22Rv1 (cell line): ENCODE data around the gene HDGFL1.

Source experiments
- H3K27ac ChIP-seq: fragments of 450-650 bp; 2 replicates; pipeline ENCODE4 v1.5.1; 2017
- CTCF ChIP-seq: fragments of 450-650 bp; IDR thresholded peaks from 2 replicates; pipeline ENCODE4 v1.5.1; 2017; ENCODE audit warnings: mild to moderate bottlenecking
- ZFX ChIP-seq: fragments of 450-650 bp; IDR thresholded peaks from 2 replicates; pipeline ENCODE4 v1.6.1; 2017; ENCODE audit warnings: antibody characterized with exemption, borderline replicate concordance

Gene HDGFL1

DNA sequence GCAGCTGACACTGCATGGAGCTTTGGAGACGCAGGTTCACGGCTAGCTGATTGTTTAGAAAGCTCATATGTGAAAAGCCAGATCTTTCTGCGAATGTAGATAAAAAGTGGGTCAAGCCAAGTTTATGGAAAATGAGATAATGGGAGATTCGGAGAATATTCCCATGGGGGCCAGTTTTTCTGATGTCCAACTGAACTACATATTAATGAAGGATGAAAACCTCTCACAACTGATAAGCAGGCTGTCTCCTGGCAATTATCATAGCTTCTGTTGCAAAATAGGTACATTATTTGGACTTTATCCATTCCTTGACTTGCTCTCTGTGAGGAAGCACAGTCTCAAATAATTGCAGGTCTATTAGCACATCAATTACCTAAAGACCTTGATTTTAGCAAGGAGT lies 21.1 kb downstream of the HDGFL1 start:
- H3K27ac ChIP-seq = no peak overlapping the region
- no peak for TF ChIP-seq CTCF

- TF ChIP-seq ZFX = no peak
- no peak for TF ChIP-seq CTCF
- H3K27ac ChIP-seq = no peak overlapping the region
Measured at GRCh38 chr6:22593895-22594294, 24.5 kb downstream of the HDGFL1 start.

GRCh38 chr6:22596011-22596410 lies 26.6 kb downstream of the HDGFL1 start:
- no peak overlapping the region for H3K27ac ChIP-seq

DNA sequence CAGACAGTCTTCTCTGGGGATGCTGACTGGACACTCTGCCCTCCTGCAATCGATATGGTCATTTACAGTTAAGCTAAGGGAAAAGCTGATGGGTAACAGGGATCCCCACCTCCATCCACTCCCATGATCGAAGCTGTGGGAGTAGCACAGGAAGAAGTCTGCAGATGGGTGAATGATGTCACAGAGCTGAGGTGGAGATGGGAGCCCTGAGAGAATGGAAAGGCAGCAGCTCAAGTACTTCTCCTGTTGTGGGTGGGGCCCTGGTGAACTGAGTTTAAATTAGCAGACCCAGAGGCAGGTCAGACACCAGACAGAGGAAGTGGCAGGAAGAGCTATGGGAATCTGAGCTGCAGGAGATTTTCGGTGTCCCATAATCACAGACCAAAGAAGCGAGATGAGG lies 29.0 kb downstream of the HDGFL1 start:
- TF ChIP-seq CTCF (no peak), ZFX (no peak)
- no peak overlapping the region for H3K27ac ChIP-seq

More at GRCh38 chr6:22596011-22596410, 26.6 kb downstream of the HDGFL1 start:
- TF ChIP-seq CTCF = no peak
- TF ChIP-seq ZFX = no peak

DNA sequence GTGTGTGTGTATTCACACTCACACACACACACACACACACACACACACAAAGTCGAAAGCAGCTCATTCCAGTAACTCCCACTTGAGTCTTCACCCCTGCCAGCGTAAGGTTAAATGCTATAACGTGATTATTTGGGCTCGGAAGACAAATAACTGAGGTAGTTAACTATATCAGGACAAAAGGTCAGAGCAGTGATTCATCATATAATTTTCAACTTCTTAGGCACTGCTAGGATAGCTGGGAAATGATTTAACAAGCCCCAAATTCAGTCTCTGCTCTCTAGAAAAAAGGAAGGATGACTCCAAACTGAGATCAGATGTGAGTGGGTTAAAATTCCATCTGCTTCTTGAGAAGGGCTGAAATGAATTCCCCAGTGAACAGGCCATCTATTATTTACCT lies 30.7 kb downstream of the HDGFL1 start:
- H3K27ac ChIP-seq = no peak overlapping the region
- TF ChIP-seq ZFX (no peak), CTCF (no peak)

GRCh38 chr6:22601984-22602383 lies 32.6 kb downstream of the HDGFL1 start:
- no peak overlapping the region for H3K27ac ChIP-seq
- TF ChIP-seq ZFX (no peak), CTCF (no peak)

- TF ChIP-seq ZFX = no peak
- TF ChIP-seq CTCF = no peak
- no peak overlapping the region for H3K27ac ChIP-seq
Measured at GRCh38 chr6:22605736-22606135, 36.4 kb downstream of the HDGFL1 start.
